ENCODE measurements around the gene TP53.
A peak's percentile ranks its signal among the peaks of the same experiment; 100 is the strongest.

Gene TP53

GRCh38 chr17:7687072-7687907 lies at the start of gene TP53:
TP53 (minus strand) TSS chr17:7687490; CDS start chr17:7676594, 10,896 bp downstream.
- peak; percentile 91 for DNase-seq

- DNase-seq: no peak
Observed at GRCh38 chr17:7732981-7733539, 45.8 kb upstream of the TP53 start.

GRCh38 chr17:7729816-7730215 lies 42.5 kb upstream of the TP53 start:
- DNase-seq: no peak

GRCh38 chr17:7727886-7728285 lies 40.6 kb upstream of the TP53 start:
- DNase-seq: no peak

GRCh38 chr17:7721612-7722011 lies 34.3 kb upstream of the TP53 start:
- no peak for DNase-seq

GRCh38 chr17:7720125-7720524 lies 32.8 kb upstream of the TP53 start:
- no peak for DNase-seq

- no peak for DNase-seq
Observed at GRCh38 chr17:7719661-7720060, 32.4 kb upstream of the TP53 start.

- peak; percentile 46 for DNase-seq
Observed at GRCh38 chr17:7717756-7718350, 30.6 kb upstream of the TP53 start.

GRCh38 chr17:7716901-7717755 lies 29.8 kb upstream of the TP53 start, which contains the start of gene DNAH2:
DNAH2 (plus strand) TSS chr17:7717744; CDS start chr17:7719735, 1,991 bp downstream.
- peak; percentile 77 for DNase-seq

- DNase-seq: no peak
Observed at GRCh38 chr17:7715936-7716886, 28.9 kb upstream of the TP53 start.

GRCh38 chr17:7714721-7715594 lies 27.7 kb upstream of the TP53 start:
- DNase-seq: no peak

GRCh38 chr17:7713782-7714181 lies 26.5 kb upstream of the TP53 start:
- no peak for DNase-seq

- no peak for DNase-seq
Observed at GRCh38 chr17:7712111-7712771, 25.0 kb upstream of the TP53 start.

- DNase-seq: peak; percentile 17
Observed at GRCh38 chr17:7711051-7711755, 23.9 kb upstream of the TP53 start.

- DNase-seq: no peak
Observed at GRCh38 chr17:7710301-7710700, 23.0 kb upstream of the TP53 start.

GRCh38 chr17:7709031-7709430 lies 21.7 kb upstream of the TP53 start:
- DNase-seq: no peak

GRCh38 chr17:7707858-7708750 lies 20.8 kb upstream of the TP53 start:
- DNase-seq: no peak

- peak; percentile 20 for DNase-seq
Observed at GRCh38 chr17:7707446-7707845, 20.2 kb upstream of the TP53 start.

Measured in stimulated activated CD4-positive, alpha-beta T cell treated with anti-CD3 and anti-CD28 coated beads, Interleukin-15, amount 100 ng/mL, for 24 hours (primary cell).